Kidney epithelial cell (primary cell): ENCODE results near the gene ZBP1. TPM values are rescaled to one million over a fixed set of nuclear protein-coding genes. Genes with fewer than 3 reads are reported as not detected.

ENCODE experiments used
- DNase-seq: peaks from one replicate; pipeline ENCODE4 v3.0.0-alpha.2; 2010; ENCODE audit warnings: low read depth
- H3K27me3 ChIP-seq: 2 replicates; pipeline ENCODE4 v1.6.0; 2011; ENCODE audit warnings: low read length; ENCODE audit not compliant: control insufficient read depth, insufficient read depth
- H3K36me3 ChIP-seq: 2 replicates; pipeline ENCODE4 v1.5.1; 2011; ENCODE audit warnings: low read length; ENCODE audit not compliant: control insufficient read depth, insufficient read depth
- H3K4me3 ChIP-seq: 2 replicates; pipeline ENCODE4 v1.5.1; 2011; ENCODE audit warnings: low read depth, mild to moderate bottlenecking, control low read depth, low read length
- CTCF ChIP-seq: IDR thresholded peaks from 2 replicates; pipeline ENCODE4 v1.5.1; 2011; ENCODE audit warnings: mild to moderate bottlenecking, moderate library complexity, low read length, control low read depth, inconsistent platforms; ENCODE audit not compliant: insufficient read depth, poor library complexity, severe bottlenecking
- total RNA-seq: library from RNA; depleted of rRNA; stranded (reverse); fragments of >200 nt; gene quantifications from 2 replicates; pipeline ENCODE4 v1.2.3, GENCODE V29; 2015

Gene ZBP1
- total RNA-seq, 1 donor from 2014 or later, result not detected

DNA sequence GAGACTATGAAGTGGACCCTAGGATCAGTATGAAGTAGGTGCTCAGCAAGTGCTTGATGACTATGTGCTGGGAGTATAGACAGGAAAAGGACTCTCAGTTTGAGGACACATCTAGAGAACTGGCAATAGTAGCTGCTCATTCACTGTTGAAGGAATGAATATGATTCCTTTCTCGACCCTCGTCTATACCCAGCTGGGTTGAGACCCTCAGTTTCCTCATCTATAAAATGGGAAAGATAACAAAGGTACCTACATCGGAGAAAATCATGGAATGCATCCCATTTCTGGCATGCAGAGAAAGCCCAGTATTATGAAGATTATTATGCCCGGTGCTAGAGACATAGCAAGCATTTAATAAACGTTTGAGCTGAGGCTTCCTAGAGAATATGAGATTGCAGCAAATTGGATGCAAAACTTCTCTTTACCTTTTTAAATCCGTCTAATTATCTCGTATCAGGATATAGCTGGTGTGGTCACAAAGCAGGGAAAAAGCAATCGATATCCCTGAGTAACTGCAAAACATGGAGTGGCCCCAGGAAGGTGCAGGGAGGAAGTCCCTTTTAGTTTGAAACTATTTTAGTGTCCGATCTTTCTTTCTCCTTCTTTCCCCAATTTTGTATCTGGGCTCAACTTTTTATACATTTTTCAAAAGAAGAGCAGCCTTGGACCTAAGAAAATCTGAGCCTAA is 62.2 kb downstream of the ZBP1 start:
- Histone ChIP-seq H3K4me3 (no peak overlapping the region), H3K27me3 (peaks cover 16% of the 10 kb centered on the region), H3K36me3 (no peaks in the 10 kb centered on the region)
- TF ChIP-seq CTCF, result no peak
- no peak for DNase-seq

GRCh38 chr20:57556980-57557274 is 63.3 kb downstream of the ZBP1 start:
- Histone ChIP-seq H3K36me3 (no peaks in the 10 kb centered on the region), H3K4me3 (no peak overlapping the region), H3K27me3 (peaks cover 25% of the 10 kb centered on the region)
- DNase-seq, result no peak
- TF ChIP-seq CTCF, result no peak

DNA sequence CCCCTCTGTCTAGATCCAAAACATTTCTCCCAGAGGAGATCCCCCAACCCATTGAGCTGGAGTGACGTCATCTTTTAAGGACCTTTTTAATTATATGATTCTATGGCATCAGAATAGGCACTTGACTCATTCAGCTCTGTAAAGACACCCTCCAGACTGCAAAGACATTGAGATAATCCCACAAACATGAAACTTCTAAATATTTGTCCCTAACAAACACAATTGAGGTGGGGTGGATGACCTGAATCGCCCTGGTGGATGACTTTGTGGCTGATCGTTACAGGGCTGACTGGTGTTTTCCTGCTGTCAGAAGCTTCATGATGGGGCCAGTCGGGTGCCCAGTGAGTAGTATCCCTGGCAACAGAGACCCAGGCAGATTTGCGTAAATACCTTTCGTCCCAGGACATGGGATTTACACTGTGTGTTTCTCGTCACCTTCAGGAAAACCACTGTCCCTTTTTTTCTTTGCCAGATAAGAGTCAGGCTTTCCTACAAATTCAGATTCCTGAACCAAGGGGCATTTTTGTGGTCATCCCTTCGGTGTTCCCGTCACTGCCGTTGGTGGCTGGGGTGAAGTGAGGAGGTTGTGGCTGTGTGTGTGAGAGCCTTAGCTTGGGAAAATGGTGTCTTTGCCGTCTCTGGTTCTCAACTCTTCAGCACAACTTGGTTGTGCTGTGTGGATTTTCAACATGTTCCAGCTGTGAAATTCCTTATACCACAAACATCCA is 64.6 kb downstream of the ZBP1 start:
- TF ChIP-seq CTCF, result no peak
- Histone ChIP-seq H3K36me3 (no peaks in the 10 kb centered on the region), H3K4me3 (no peak overlapping the region), H3K27me3 (peaks cover 31% of the 10 kb centered on the region)
- no peak for DNase-seq

Other genes starting within 250 kb of the ZBP1 start
- gene RBM38, start 229.0 kb downstream of the ZBP1 start, total RNA-seq, result 42.8 and 53.5 TPM in 2 replicates
- gene CTCFL, start 95.3 kb downstream of the ZBP1 start, total RNA-seq, result 0.17 and 0.41 TPM in 2 replicates
- under 0.01 TPM in 1 of 2 replicates, not detected in the other for gene PCK1, start 59.3 kb downstream of the ZBP1 start, total RNA-seq
- 244 and 255 TPM in 2 replicates for gene PMEPA1, start 89.6 kb upstream of the ZBP1 start, total RNA-seq